Measurements from ENCODE around the gene IGSF21. TPM values are rescaled to one million over a fixed set of nuclear protein-coding genes. Genes with fewer than 3 reads are reported as not detected.

IGSF21 gene
- total RNA-seq, 2 donors from 2014 or later = 0.37 to 0.40 TPM

DNA sequence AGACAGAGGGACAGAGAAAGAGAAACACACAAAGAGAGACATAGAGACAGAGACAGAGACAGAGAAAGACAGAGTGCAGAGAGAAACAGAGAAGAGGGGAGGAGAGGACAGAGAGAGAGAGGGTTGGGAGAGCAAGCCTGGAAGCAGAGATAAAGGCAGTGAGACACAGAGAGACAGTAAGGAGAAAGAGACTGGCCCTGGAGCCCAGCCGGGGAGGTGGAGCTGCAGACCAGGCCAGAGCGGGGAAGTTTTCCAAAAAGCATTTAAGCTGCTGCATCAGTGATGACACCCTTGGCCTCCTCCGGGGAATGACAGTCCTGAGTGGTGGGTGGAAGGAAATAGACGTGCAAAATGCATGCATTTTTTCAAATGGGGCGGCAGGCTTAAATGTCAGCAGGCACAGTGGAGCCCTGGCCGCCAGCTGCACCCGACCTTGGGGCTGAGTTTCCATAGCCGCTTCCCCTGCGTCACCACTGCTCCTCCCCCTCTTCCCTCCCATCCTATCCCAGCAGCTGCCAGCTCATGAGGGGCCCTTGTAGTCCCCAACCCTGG is 277.7 kb downstream of the IGSF21 start:
- H3K27me3 ChIP-seq = no peaks in the 10 kb centered on the region
- intact Hi-C loops (cut with DNase I) = no loop called here
- no peaks in the 10 kb centered on the region for H3K36me3 ChIP-seq
- TF ChIP-seq CTCF (IDR thresholded peaks at IDR 0.05) = no peak
- H3K4me3 ChIP-seq = no peak overlapping the region
- DNase-seq = peak; percentile 18
- H3K9ac ChIP-seq (ENCODE audit: low read depth in 2 of 2, low read length in 2 of 2) = no peak overlapping the region
- no peaks in the 10 kb centered on the region for H3K4me1 ChIP-seq
- H3K27ac ChIP-seq = no peak overlapping the region
- no peaks in the 10 kb centered on the region for H3K9me3 ChIP-seq

DNA sequence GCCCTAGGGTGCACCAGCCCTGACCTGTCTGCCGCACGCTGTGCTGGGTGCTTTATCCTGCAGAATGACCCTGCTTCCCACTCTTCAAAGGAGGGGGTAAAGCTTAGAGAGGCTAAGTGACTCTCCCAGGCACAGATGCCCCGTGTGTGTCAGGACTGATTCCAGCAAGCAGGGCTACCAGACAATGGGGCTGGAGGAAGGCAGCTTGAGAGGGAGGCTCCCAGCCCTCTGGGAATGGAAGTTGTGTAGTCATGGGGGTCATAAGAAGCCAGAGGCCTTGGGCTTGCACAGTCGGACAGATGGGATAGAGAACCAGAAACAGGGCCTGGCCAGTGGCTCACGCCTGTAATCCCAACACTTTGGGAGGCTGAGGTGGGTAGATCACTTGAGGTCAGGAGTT is 279.0 kb downstream of the IGSF21 start:
- Histone ChIP-seq H3K4me3 (no peak overlapping the region), H3K27me3 (no peaks in the 10 kb centered on the region), H3K36me3 (no peaks in the 10 kb centered on the region), H3K9ac (ENCODE audit: low read depth in 2 of 2, low read length in 2 of 2) (no peak overlapping the region), H3K4me1 (no peaks in the 10 kb centered on the region), H3K9me3 (no peaks in the 10 kb centered on the region), H3K27ac (no peak overlapping the region)
- DNase-seq = no peak
- intact Hi-C loops (cut with DNase I) = no loop called here
- TF ChIP-seq CTCF (IDR thresholded peaks at IDR 0.05) = no peak

- Histone ChIP-seq H3K4me1 (no peaks in the 10 kb centered on the region), H3K9ac (ENCODE audit: low read depth in 2 of 2, low read length in 2 of 2) (no peak overlapping the region), H3K9me3 (no peaks in the 10 kb centered on the region), H3K36me3 (no peaks in the 10 kb centered on the region), H3K27me3 (no peaks in the 10 kb centered on the region), H3K4me3 (no peak overlapping the region), H3K27ac (no peak overlapping the region)
- intact Hi-C loops (cut with DNase I) = no loop called here
- TF ChIP-seq CTCF (IDR thresholded peaks at IDR 0.05) = no peak
- no peak for DNase-seq
These were observed 279.7 kb downstream of the IGSF21 start for GRCh38 chr1:18387307-18387706.

GRCh38 chr1:18390953-18391352 is 283.4 kb downstream of the IGSF21 start:
- Histone ChIP-seq H3K9me3 (no peaks in the 10 kb centered on the region), H3K36me3 (no peaks in the 10 kb centered on the region), H3K9ac (ENCODE audit: low read depth in 2 of 2, low read length in 2 of 2) (no peak overlapping the region), H3K4me1 (no peaks in the 10 kb centered on the region), H3K4me3 (no peak overlapping the region), H3K27me3 (no peaks in the 10 kb centered on the region), H3K27ac (no peak overlapping the region)
- TF ChIP-seq CTCF (IDR thresholded peaks at IDR 0.05) = no peak
- DNase-seq = no peak
- intact Hi-C loops (cut with DNase I) = no loop called here

DNA sequence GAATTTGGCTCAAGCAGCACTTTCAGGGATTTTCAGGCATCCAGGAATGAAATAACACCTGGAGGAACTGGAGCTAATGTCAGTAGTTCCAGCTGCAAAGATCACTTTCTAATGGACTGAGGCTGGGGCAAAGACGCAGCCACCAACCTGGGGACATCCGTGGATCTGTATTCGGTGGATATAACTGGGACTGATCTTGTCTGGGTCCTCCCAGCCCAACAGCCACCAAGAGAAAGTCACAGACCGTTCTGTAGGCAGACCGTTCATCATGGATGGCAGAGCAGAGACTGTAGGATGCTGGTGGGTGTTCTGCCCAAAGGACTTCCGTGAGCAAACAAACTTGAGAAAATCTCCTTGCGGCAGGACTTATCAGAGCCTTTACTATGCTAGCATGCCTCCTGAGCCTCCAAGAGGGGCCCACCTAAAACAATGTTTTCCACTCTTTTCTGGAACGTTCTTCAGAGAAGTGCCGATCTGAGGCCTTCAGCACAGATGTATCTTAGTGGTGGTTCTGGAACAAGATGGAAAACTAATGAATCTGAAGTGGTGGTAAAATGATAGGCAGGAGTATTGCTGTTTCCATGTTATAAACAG is 287.1 kb downstream of the IGSF21 start:
- no peak for TF ChIP-seq CTCF (IDR thresholded peaks at IDR 0.05)
- no peaks in the 10 kb centered on the region for H3K36me3 ChIP-seq
- H3K9ac ChIP-seq (ENCODE audit: low read depth in 2 of 2, low read length in 2 of 2) = no peak overlapping the region
- H3K9me3 ChIP-seq = no peaks in the 10 kb centered on the region
- H3K4me3 ChIP-seq = no peak overlapping the region
- no peaks in the 10 kb centered on the region for H3K27me3 ChIP-seq
- no peaks in the 10 kb centered on the region for H3K4me1 ChIP-seq
- DNase-seq = no peak
- intact Hi-C loops (cut with DNase I) = no loop called here
- H3K27ac ChIP-seq = no peak overlapping the region
